Lower lobe of right lung (tissue), 2 donors: Measurements from ENCODE around the gene CHST8. TPM values are rescaled to one million over a fixed set of nuclear protein-coding genes. Genes with fewer than 3 reads are reported as not detected.

Source experiments
- ATAC-seq, 2 donors: fragments of 200-7000 bp; cut with Tn5 transposase; one replicate each; pipeline ENCODE4 v1.9.1; 2020 to 2022; ENCODE audit warnings: mild to moderate bottlenecking in 2 of 2, moderate library complexity in 2 of 2
- DNase-seq: peaks from one replicate; pipeline ENCODE4 v3.0.0-alpha.2; 2020
- H3K27ac ChIP-seq: fragments of 200-600 bp; one replicate; pipeline ENCODE4 v1.8.0; 2022
- H3K27me3 ChIP-seq: fragments of 200-600 bp; one replicate; pipeline ENCODE4 v1.8.0; 2022; ENCODE audit warnings: low read depth
- H3K36me3 ChIP-seq: fragments of 200-600 bp; one replicate; pipeline ENCODE4 v1.8.0; 2022; ENCODE audit warnings: mild to moderate bottlenecking
- H3K4me1 ChIP-seq: fragments of 200-600 bp; one replicate; pipeline ENCODE4 v1.8.0; 2022
- H3K4me3 ChIP-seq: fragments of 200-600 bp; one replicate; pipeline ENCODE4 v1.8.0; 2022; ENCODE audit warnings: mild to moderate bottlenecking
- H3K9me3 ChIP-seq: fragments of 200-600 bp; one replicate; pipeline ENCODE4 v1.8.0; 2022
- intact Hi-C: fragments of 100-400 bp; cut with DNase I; formaldehyde crosslinking; loops from one replicate; pipeline ENCODE4 v1.11.0; 2022
- total RNA-seq: library from RNA; stranded (reverse); fragmentation: NEBNext Ultra II Directional; extraction: Animal tissue kit (Norgen Biotek cat#: 25700); gene quantifications from one replicate; pipeline ENCODE4 v1.2.1, GENCODE V29; 2021
- TF ChIP-seq, protein P1 (sequence below): fragments of 200-600 bp; IDR thresholded peaks from one replicate; pipeline ENCODE4 v1.8.0; 2022; ENCODE audit warnings: antibody characterized with exemption, mild to moderate bottlenecking
- donor health status: DM: no; HTN: yes; CAD: no; lungs with severe emphysema.

CHST8 gene
- total RNA-seq, 1 donor from 2014 or later = not detected

DNA sequence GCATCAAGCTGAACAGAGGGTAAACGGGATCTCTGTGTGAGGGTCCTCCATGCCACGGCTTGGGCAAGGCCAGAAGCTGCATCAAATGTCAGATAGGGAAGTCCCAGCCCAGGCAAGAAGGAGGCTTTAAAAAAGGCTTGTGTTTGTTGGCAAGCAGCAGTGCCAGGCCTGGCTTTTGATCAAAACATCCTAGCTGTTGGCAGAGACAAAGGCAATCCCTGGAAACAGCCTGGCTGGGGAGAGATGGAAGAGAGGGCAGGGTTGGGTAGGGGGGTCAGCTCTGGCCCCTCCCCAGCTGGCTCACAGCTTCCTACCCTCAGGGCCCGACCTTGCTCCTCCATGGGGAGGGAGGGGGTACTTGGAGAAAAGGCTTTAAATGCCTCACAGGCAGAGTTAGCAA lies 113.2 kb downstream of the CHST8 start:
- intact Hi-C loops = no loop called here
- Histone ChIP-seq H3K27ac (no peak overlapping the region), H3K9me3 (no peaks in the 10 kb centered on the region), H3K4me3 (no peak overlapping the region), H3K27me3 (peaks cover 12% of the 10 kb centered on the region), H3K4me1 (no peaks in the 10 kb centered on the region), H3K36me3 (no peaks in the 10 kb centered on the region)
- TF ChIP-seq, protein P1, sequence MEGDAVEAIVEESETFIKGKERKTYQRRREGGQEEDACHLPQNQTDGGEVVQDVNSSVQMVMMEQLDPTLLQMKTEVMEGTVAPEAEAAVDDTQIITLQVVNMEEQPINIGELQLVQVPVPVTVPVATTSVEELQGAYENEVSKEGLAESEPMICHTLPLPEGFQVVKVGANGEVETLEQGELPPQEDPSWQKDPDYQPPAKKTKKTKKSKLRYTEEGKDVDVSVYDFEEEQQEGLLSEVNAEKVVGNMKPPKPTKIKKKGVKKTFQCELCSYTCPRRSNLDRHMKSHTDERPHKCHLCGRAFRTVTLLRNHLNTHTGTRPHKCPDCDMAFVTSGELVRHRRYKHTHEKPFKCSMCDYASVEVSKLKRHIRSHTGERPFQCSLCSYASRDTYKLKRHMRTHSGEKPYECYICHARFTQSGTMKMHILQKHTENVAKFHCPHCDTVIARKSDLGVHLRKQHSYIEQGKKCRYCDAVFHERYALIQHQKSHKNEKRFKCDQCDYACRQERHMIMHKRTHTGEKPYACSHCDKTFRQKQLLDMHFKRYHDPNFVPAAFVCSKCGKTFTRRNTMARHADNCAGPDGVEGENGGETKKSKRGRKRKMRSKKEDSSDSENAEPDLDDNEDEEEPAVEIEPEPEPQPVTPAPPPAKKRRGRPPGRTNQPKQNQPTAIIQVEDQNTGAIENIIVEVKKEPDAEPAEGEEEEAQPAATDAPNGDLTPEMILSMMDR = no peak
- DNase-seq = no peak
- ATAC-seq = no peak

DNA sequence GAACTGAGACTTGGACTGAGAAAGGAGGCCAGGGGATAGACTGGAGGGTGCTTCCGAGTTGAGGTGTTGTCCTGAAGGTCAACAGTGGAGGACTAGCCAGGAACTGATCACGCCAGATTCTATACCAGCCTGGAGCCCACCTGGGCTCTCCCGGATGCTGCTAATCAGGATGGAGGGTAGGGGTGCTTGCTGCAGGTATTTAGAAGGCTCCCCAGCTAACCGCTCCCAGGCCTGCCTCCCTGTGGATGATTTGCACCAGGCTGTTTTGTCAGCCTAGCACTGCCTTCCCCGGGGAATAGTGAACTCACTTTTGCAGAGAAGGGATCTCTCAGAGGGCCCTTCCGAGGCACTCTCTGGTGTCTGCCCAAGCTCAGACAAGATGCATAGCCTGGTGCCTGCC lies 114.4 kb downstream of the CHST8 start:
- Histone ChIP-seq H3K27ac (no peak overlapping the region), H3K9me3 (no peaks in the 10 kb centered on the region), H3K27me3 (peaks cover 12% of the 10 kb centered on the region), H3K4me1 (no peaks in the 10 kb centered on the region), H3K4me3 (no peak overlapping the region), H3K36me3 (no peaks in the 10 kb centered on the region)
- intact Hi-C loops = no loop called here
- DNase-seq = no peak
- TF ChIP-seq, protein P1 = no peak
- ATAC-seq = no peak

DNA sequence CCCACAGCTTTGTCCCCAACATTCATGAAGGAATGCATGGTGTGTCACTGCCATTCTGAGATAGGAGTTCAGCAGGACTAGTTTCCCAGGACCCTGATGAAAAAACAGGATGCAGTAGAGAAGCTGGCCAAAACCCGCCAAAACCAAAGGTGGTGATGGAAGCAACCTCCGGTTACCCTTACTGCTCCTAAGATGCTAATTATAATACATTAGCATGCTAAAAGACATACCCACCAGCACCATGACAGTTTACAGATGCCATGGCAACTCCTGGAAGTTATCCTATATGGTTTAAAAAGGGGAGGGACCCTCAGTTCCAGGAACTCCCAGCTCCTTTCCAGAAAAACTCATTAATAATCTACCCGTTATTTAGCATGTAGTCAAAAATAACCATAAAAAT lies 115.0 kb downstream of the CHST8 start:
- DNase-seq (no peak), ATAC-seq (no peak)
- Histone ChIP-seq H3K27ac (no peak overlapping the region), H3K4me3 (no peak overlapping the region), H3K9me3 (no peaks in the 10 kb centered on the region), H3K27me3 (peaks cover 12% of the 10 kb centered on the region), H3K36me3 (no peaks in the 10 kb centered on the region), H3K4me1 (no peaks in the 10 kb centered on the region)
- TF ChIP-seq, protein P1 = no peak
- intact Hi-C loops = no loop called here

DNA sequence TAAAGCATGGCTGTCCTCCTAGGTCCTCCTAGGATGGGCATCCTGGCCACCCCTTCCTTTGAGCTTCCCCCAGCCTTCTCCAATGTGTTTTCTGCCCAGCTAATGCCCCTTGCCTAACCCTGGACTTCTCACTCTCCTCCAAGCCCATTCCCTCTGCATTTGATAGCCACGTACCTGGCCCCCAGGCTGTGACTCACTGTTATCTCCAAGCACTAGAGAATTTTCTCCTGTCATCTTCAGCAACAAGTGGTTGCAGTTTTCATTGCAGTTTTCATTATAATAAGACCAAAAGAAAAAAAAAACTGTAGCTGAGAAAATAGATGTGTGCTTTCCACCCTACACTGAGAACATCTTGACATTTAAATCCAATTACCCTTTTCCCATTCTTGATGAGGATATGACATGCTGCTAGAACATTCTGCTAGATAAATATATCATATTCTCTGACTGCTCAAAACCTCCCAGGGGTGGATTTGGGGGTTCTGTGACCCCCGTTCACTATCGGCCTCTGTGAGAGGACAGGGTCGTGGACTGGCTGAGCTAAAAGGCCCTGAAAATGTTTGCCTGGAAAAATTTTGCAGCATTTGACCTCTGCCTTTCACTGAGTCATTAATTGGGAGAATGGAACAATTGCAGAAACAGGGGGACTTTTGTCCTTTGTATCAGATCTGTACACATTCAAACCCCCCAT lies 116.1 kb downstream of the CHST8 start:
- no peaks in the 10 kb centered on the region for H3K36me3 ChIP-seq
- no peak overlapping the region for H3K27ac ChIP-seq
- DNase-seq (no peak), ATAC-seq (no peak)
- peaks cover 12% of the 10 kb centered on the region for H3K27me3 ChIP-seq
- TF ChIP-seq, protein P1 = no peak
- H3K9me3 ChIP-seq = no peaks in the 10 kb centered on the region
- H3K4me1 ChIP-seq = no peaks in the 10 kb centered on the region
- H3K4me3 ChIP-seq = no peak overlapping the region
- intact Hi-C loops = no loop called here

DNA sequence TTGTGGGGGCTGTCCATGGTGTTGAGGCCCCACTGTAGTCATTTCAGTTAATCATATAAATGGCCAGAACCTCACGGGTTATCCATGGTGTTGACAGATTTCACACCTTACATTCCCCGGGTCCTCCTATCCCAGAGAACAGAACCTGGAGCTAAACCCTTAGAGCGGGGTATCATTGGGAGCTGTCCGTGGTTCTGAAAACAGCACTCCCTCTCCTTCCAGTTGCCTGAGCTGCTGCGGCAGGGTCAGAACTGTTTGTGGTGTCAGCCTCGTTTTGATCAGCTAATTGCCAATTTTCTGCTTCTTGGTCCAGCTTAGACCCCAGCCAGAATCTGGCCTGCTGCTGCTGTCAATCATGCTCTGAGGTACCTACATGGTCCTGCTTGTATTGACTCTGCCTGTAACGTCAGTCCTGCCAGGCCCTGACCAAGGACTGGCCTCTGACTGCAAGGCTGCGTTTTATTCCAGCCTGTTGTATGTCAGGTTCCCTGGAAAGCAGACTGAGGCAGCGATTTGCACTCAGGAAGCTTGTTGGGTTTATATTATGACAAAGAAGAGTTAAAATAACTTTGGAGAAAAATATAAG lies 119.2 kb downstream of the CHST8 start:
- Histone ChIP-seq H3K4me3 (no peak overlapping the region), H3K9me3 (no peaks in the 10 kb centered on the region), H3K27me3 (peaks cover 12% of the 10 kb centered on the region), H3K36me3 (no peaks in the 10 kb centered on the region), H3K27ac (no peak overlapping the region), H3K4me1 (no peaks in the 10 kb centered on the region)
- DNase-seq (no peak), ATAC-seq (no peak)
- TF ChIP-seq, protein P1 = no peak
- intact Hi-C loops = no loop called here
